MM.1S (cell line): ENCODE results near the gene RGS19.

ENCODE experiments used
- EZH2 ChIP-seq: fragments of 300-600 bp; sonication (generic); optimal IDR thresholded peaks from 2 replicates; pipeline ENCODE3; 2017; ENCODE audit warnings: low read depth, mild to moderate bottlenecking, antibody characterized with exemption, low read length, mixed read lengths
- EZH2phosphoT487 ChIP-seq: fragments of 300-600 bp; sonication (generic); IDR thresholded peaks from 2 replicates; pipeline ENCODE4 v1.6.1; 2018; ENCODE audit warnings: antibody characterized with exemption, low read length
- TF ChIP-seq, protein P1 (sequence below): fragments of 300-600 bp; sonication (generic); IDR thresholded peaks from 2 replicates; pipeline ENCODE4 v1.5.1; 2016; ENCODE audit warnings: antibody characterized with exemption, low read length, mixed read lengths

DNA sequence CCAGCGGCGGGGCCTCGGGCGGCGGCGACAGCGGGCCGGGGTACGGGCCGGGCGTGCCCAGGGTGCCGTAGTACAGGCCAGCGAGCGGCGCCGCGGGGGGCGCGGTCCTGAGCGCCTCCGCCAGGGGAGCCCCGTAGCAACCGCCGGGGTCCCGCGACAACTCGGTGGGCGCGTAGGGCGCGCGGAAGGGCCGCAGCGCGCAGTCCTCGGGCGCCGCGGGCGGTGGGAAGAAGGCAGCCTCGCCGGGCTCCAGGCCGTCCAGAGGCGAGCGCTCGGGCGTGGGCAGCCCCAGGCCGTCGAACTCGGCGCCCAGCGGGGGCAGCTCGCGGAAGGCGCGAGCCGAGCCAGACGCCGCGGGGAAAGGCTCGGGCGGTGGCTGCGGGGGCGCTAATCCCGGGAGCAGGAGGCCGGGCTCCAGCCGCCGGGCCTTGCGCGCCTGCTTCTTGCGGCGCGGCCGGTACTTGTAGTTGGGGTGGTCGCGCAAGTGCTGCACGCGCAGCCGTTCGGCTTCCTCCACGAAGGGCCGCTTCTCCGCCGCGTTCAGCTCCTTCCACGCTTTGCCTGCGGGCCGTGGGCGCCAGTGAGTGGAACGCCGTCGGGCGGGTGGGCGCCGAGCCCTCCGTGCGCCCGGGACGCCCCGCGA, 30.8 kb downstream of the RGS19 start:
- TF ChIP-seq, protein P1, sequence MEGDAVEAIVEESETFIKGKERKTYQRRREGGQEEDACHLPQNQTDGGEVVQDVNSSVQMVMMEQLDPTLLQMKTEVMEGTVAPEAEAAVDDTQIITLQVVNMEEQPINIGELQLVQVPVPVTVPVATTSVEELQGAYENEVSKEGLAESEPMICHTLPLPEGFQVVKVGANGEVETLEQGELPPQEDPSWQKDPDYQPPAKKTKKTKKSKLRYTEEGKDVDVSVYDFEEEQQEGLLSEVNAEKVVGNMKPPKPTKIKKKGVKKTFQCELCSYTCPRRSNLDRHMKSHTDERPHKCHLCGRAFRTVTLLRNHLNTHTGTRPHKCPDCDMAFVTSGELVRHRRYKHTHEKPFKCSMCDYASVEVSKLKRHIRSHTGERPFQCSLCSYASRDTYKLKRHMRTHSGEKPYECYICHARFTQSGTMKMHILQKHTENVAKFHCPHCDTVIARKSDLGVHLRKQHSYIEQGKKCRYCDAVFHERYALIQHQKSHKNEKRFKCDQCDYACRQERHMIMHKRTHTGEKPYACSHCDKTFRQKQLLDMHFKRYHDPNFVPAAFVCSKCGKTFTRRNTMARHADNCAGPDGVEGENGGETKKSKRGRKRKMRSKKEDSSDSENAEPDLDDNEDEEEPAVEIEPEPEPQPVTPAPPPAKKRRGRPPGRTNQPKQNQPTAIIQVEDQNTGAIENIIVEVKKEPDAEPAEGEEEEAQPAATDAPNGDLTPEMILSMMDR: no peak
- TF ChIP-seq EZH2phosphoT487: no peak
- TF ChIP-seq EZH2: no peak
